ENCODE results near the gene MAPKAPK2.
A peak's percentile ranks its signal among the peaks of the same experiment; 100 is the strongest.

MAPKAPK2 gene

DNA sequence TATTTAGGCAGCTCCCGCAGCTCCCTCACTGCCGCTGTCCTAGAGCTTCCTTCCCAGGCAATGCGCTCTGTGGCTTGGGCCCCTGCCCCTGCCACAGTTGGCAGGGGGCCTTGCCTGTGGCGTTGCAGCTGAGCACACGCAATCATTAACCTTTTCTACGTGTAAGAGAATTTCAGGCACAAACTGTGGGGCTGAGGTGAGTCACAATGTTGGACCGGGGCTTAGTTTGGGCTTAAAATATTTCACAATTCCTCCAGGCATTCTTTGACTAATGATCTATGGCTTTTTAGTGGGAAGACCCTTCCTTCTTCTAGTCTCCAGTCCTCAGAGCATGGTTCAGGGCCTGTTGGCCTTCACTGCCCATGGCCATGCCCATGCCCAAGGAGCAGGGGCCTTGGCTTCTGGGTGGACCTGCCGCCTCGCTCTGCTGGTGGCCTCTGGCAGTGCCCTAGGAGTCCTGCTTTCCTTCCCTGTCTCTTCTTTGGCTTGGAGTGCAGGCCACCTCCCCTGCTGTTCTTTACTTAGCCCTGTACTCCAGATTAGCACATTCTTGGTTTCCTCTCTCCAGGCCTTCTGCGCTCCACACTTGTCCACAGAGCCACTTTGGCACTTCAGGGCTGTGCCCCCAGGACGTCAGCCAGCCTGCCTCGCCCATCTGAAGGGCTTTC is 39.2 kb downstream of the MAPKAPK2 start:
- DNase-seq = no peak

DNA sequence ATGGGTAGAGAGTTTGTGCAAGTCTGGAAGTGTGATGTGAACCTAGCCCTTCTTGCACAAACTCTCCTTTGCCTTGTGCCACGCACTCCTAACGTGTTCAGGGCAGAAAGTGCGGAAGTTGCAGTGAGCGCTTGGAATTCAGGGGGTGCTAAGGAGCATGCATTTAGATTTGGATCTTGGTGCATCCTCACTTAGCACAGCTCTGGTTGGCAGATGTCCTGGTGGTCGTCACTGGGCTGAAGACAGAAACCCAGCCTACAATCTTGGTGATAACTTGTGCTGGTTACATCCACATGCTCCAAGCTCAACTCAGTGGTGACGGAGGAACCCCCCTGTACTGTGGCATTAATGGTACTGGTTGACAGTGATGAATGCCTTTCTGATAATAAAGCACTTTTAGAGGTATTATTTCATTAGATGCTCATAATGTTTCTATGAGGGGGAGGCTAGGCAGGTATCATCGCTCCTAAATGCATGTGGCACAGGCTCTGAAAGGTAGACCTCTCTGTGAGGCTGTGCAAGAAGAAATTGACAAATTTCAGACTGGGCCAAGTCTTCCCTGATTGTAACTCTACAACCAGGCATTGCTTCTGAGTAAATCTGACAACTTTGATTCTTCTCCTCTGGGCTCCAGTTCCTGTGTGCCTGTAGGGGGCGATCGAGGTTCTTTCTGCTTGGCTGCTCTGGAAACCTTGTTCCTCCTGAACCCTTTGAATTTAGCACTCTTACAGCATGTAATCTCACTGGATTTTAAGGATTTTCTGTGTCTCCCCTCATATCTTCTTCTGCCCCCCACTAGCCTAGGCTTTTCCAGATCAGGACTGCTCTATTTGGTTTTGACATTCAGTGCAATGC is 40.6 kb downstream of the MAPKAPK2 start:
- peak; percentile 69 for DNase-seq

DNA sequence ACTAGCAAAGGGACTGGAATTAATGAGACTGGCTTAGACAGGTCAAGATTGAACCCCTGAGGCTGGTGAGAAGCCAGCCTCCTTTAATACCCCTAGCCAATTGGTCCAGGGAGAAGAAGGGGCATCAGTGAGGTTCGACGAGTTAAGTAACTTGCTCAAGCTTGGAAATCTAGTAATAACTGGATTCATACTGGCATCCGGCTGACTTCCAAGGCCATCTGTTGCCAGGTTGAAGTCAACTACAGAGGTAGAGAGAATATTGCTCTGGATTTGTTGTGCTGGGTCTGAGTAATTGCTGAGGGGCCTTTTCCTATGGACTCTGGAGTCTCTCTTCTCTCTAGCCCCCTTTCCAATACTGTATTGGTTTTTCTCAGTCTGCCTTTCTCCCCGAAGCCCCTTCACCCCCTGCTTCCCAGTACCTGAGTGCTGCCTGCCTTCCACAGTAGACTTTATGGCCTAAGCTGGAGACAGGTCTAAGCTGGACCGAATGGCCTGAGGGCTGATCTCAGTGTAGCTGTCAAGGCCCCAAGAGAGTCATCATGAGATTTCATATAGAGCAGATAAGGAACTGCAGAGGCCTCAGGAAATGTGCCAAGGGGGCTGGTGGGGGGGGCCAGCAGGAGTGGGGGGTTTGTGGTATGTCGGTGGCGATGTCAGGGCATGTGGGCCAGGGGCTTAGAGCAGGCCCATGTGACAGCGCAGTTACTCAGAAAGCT is 43.4 kb downstream of the MAPKAPK2 start:
- DNase-seq = no peak

DNA sequence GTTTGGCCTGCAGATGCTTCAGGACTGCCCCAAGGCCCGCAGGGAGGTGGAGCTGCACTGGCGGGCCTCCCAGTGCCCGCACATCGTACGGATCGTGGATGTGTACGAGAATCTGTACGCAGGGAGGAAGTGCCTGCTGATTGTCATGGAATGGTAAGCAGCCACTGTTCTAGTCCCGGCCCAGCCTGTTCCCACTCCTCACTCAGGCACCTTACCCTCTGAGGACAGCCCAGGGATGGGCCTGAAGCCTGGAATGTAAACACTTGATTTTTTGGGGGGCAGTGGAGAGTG is 43.9 kb downstream of the MAPKAPK2 start:
- no peak for DNase-seq

DNA sequence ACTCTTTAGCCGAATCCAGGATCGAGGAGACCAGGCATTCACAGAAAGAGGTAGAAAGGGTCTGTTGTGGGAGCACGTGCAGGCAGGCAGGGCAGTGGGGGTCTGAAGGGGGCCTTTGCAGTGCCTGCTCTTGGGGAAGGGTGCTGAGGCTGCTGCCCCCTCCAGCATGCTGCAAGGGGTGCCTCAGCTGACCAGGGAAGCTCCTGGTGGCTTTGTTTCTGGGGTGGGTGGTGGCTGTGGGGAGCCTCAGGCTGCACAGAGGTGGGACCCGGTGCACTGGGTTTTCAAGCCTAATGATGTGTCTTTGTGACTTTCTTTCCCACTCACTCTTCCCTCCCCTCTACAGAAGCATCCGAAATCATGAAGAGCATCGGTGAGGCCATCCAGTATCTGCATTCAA is 44.3 kb downstream of the MAPKAPK2 start:
- no peak for DNase-seq

DNA sequence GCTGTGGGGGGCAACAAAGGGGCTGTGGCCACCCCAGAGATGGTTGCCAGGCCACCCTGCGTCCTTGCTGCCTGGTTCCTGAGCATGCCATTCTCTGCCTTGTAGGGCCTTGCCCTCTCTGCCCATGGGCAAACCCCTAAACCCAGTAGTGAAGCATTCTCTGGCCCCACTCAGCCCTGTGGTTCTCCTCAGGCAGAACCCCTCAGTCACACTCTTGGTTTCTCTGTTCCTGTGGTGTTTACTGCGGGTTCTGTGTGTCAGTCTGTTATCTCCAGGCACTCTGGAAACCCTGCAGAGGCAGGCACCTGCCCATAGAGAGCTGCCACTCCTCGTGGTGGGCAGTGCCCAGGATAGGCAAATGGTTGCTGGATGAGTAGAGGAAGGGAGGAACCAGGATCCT is 44.8 kb downstream of the MAPKAPK2 start:
- no peak for DNase-seq

DNA sequence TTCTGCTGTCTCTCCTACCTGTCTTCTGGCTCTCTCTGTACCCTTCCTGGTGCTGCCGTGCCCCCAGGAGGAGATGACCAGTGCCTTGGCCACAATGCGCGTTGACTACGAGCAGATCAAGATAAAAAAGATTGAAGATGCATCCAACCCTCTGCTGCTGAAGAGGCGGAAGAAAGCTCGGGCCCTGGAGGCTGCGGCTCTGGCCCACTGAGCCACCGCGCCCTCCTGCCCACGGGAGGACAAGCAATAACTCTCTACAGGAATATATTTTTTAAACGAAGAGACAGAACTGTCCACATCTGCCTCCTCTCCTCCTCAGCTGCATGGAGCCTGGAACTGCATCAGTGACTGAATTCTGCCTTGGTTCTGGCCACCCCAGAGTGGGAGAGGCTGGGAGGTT is 47.8 kb downstream of the MAPKAPK2 start:
- DNase-seq = no peak

DNA sequence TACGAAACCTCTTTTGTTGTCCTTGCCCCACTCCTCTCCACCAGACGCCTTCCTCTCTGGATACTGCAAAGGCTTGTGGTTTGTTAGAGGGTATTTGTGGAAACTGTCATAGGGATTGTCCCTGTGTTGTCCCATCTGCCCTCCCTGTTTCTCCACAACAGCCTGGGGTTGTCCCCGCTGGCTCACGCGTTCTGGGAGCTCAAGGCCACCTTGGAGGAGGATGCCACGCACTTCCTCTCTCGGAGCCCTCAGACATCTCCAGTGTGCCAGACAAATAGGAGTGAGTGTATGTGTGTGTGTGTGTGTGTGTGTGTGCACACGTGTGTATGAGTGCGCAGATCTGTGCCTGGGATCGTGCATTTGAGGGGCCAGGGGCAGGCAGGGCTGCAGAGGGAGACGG is 48.3 kb downstream of the MAPKAPK2 start:
- DNase-seq = no peak

DNA sequence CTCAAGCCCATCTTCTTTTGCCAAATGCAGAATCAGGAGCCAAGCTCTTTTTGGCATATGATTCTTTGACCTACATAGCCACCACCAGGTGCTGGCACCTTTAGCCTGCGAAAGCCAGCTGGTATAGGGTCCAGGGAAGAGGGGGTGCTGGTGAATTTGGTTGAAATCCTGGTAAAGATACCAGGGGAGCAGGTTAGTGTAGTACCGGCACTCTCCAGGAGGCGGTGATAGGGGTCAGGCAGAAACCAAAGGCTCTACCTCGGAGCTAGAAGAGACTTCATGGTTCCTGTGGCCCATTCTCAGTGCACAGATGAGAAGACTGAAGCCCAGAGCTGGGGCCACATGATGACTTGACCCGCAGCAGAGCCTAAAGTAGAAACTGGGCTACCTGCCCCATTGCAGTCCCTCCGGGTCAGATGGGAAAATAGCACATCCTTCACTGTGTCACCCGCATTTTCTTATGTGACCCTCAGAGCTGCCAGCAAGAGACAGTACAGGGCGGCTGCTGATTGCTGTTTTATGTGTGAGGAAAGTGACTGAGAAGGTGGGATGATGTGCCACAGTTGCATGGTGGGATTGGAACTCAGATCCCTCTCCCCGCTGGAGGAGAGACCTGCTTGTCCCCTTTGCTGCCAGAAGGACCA is 49.9 kb downstream of the MAPKAPK2 start:
- peak; percentile 78 for DNase-seq

DNA sequence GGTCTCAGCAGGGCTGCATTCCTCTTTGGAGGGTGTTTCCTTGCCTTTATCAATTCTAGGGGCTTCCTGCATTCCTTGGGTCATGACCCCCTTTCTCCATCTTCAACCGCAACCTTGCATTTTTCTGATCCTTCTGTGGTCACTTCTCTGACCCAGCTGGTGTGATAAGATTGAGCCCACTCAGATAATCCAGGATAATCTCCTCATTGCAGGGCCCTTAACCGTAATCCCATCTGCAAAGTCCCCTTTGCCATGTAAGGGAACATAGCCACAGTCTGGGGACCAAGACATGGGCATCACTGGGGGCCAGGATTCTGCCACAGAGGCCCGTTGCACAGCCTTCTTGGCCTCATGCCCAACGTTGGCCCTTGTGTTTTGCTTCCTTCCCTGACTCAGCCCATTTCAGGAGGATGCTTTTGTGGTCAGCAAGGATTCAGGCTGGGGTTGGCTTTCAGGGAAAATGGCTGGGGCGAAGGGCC is 50.9 kb downstream of the MAPKAPK2 start:
- DNase-seq = peak; percentile 39

DNA sequence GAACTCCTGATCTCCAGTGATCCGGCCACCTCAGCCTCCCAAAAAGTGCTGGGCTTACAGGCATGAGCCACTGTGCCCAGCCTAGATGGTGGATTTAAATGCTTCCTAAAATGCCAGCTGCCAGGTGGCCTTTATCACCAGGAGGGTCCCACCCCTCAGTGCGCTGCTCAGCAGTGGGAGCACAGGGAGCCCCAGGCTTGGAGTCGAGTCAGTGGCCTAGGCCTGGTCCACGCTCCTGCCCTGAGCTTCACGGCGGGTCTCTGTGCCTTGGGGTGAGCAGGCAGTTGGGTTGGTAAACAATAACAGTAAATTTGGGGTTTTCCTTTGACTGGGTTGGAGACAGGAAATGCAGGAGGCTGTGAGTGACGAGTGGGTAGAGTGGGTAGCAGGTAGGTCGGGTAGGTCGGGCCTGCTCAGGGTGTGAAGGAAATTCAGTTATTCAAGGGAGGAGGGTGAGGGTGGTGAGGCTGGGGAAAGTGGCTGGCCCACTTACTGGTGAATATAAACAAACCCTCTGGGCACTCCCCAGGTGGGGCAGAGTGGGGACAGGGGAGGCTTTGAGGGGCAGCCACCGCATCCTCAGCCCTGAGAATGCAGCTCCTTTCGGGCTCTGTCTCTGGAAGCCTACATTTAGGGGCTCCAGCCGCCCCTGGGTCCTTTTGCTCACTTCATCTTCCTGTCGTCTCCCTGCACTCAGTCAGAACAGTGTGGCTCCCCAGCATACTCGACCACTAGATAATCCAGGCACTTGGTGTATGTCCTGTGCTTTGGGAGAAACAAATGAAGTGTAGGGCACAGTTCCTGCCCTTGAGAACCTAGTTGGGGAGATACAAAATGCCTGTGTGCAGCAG is 52.4 kb downstream of the MAPKAPK2 start:
- no peak for DNase-seq

DNA sequence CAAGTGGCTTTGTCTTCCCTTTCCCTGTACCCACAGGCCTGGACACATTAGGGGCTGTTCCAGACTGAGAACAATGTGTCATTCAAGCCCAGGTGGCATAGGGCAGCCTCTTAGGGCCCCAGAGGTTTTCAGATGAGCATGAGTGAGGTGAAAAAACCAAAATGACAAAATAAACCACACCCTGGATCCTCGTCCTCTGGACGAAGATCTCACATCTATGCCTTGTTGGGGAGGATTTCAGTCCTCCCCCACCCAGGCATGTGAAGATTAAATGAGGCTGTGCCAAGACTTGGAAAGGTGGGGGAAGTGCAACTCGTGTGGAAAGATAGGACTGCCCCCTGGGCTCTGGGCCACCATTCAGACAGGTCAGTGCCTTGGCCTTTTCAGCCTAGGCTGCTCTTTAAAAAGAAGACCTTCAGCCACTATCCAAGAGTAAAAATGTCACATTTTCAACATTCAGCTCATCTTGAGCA is 53.1 kb downstream of the MAPKAPK2 start:
- no peak for DNase-seq

DNA sequence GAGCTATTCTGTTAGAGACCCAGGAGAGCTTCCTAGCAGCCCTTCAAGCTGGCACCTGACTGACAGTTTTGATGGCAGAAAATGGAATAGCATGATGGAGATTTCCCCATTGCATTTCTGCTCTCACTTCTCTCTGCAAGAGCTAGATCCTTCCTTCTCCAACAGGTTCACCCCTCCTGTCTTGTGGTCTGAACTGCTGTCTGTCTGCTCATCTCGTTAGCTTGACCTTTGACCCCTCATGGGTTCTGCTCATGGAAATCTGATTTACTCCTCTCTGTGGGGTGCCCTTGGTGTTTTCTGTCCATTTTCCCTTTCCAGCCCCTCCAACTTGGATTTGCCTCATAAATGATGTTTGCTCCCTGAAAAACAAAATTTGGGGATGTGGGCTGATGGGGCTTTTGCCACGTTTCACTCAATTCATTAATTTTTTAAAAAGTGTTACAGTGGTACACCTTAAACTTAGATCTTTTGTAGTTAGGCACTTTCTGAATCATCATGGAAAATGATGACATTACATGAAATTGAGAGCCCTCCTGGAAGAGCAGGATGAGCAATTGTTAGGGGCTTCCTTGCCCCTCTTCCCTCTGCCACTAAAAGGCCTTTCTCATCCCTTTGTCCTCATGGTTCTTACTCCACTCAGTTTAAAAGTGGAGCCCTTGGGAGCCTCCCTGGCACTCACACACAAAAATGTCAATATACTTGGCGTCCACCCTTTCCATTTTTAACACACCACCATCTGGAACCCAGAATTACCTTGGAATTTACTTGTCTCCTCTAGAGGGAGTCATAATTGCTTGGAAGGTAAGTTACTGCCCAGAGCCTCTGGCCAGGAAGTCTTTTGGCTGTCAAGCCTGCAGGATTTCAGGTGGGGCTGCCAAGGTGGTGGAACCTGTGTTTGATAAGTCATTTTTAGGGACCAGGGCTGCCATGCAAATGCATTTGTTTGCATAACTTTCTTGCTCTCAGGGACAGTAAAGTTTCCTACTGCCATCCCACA is 54.0 kb downstream of the MAPKAPK2 start:
- DNase-seq = peak; percentile 61

DNA sequence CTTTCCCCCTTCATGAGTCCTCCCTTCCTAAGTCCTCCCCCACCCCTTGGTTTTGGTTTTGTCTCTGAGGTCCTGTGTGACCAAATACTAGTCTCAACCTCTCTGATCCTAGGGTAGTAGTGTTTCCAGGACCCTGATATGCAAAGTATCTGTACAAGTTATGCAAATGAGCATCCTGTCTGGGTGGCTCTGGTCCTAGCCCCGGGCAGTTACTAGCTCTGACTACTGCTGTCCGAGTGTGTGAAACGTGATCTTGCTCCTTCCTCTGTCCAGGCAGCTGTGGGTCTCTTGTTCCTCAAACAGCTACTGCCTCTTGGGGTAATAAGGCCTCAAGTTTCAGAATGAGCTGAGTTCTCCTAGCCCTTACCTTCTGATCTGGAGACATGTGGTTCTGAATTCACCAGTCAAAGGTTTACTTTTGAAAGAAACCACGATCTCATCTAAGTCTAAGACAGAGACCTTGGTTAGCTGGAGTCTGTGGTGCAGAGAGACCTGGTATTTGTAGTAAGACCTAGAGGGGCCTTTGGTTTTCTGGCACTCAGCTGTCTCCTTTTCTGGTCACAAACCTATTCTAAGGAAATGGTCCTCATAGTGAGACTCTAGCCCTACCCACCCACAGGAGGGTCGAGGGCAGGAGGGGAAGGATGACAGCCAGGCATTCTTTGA is 54.8 kb downstream of the MAPKAPK2 start:
- DNase-seq = peak; percentile 46

DNA sequence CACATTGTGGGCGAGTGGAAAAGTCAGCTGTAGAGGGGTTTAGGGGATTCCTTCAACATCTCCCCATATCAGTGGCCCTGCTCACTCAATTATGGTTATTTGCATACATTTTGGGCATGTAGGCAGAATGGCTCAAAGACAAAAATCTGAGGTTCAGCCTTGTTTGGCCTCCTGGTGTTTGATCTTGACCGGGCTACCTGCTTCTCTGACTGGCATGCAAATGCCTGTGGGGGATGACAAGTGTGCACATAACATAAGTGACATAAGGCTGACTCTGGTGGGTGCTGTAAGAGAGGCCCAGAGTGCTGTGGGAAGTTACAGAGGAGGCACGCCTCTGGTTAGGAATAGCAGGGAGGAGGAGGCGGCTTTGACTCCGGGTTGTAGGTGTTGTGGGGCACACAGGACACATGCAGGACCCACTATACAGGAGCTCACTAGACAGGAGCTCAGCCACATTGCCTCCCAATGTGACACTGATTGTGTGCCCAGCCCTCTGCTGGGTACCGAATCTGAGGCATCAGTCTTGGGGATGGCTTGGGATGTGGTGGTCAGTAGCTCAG is 56.5 kb downstream of the MAPKAPK2 start:
- no peak for DNase-seq

DNA sequence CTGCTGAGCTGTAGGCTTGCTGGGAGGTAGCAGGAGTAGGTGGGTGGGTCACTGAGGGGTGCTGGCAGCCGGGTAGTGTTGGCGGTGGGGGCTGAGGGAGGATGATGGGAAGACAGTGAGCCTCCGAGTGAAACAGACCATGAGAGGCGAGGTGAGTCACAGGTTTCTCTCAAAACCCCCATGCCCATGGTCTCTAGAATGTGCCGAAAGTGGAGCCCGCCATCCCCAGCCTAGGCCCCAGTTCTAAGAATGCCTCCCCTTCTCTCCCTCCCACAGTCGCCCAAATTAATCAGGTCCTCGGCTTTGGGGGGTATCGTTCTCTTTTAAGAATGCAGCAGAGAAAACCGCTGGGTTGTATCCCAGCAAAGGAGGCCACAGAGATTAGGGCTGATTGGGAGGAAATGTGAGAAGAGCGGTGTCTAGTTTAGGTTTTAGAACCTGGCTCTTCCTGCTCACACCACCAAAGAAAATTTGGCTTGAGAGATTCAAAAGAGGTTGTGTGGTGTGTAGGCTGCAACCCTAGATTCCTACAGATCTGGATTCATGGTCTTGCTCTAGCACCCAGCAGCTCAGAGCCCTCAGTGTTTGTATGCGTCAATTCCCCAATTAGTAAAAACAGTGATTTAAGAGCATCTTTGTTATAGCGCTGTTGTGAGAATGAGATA is 58.1 kb downstream of the MAPKAPK2 start:
- no peak for DNase-seq

DNA sequence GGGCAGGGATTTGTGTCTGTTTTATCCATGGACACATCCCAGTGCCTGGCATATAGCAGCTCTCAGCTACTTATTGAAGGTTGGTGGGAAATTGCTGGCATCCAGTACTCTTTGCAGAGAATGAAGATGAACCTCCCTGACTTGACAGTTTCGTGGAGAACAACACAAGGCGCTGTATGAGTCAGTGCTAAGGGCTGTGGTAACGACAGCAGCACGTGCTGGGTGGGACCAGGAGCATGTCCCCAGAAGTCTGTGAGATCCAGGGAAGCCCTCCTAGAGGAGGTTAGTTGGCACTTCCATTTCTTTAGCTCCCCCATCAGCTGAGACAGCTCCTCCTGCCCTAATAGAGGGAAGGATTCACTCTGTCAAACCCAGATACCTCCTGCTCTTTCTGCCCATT is 60.0 kb downstream of the MAPKAPK2 start:
- DNase-seq = no peak

DNA sequence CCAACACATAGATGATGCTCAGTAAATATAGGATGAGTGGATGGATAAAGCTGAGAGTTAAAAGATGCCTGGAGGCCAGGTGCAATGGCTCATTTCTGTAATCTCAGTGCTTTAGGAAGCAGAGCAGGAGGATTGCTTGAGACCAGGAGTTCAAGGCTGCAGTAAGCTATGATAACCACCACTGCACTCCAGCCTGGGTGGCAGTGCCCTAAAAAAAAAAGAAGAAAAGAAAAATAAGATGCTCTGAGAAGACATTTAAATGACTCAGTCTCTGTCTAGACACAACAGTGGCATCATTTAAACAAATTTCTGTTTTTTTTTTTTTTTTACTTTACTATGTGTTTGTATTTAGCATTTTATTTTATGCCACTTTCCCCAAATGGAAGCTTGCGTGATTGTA is 60.6 kb downstream of the MAPKAPK2 start:
- no peak for DNase-seq

DNA sequence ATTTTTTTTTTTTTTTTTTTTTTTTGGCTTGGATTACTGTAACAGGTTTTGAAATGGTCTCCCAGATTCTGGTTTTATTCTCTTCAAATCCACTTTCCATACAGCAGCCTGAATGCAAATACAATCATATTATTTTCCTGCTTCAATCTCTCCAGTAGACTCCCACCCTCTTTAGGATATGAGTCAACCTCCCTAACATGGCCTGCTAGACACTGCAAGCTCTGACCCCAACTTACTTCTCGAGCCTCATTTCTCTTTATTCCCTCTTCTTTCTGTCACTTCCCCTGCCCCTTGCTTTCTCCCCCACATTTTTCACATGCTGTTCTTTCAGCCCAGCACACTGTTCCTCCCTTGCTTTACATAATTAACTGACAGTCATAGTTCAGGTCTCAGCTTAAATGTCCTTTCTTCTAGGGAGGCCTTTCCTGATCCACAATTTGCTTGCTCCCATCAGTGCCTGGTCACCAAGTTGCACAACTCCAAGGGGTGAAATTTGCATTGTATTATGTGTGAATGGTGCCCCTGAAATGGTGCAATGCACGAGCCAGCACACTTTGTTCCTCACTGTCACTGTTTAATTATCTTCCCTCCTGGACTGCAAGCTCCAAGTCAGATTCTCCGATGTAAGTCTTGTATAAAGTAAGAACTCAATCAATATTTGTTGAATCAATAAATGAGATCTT is 63.8 kb downstream of the MAPKAPK2 start:
- DNase-seq = no peak
